ENCODE results near the gene ZNF324.

- no peak for TF ChIP-seq CTCF (conservative IDR thresholded peaks at IDR 0.05)
- no peak for TF ChIP-seq ZFX (IDR thresholded peaks at IDR 0.05)
Measured at GRCh38 chr19:58499021-58499927, 32.4 kb downstream of the ZNF324 start.
